ENCODE measurements around the gene NGRN.

GRCh38 chr15:90240856-90241255 lies 24.6 kb upstream of the NGRN start:
- TF ChIP-seq CTCF (IDR thresholded peaks at IDR 0.05) (no peak), POLR2A (IDR thresholded peaks at IDR 0.05) (no peak)
